ENCODE data around the gene FBLN7. TPM values are rescaled to one million over a fixed set of nuclear protein-coding genes. Genes with fewer than 3 reads are reported as not detected.

The FBLN7 gene
- total RNA-seq, 4 donors from 2014 or later, result 1.1 to 4.2 (median 1.3) TPM; not detected in 1

GRCh38 chr2:112174383-112174782, 36.2 kb downstream of the FBLN7 start:
- TF ChIP-seq POLR2A (IDR thresholded peaks at IDR 0.05) (no peak), CTCF (IDR thresholded peaks at IDR 0.05) (no peak), EP300 (IDR thresholded peaks at IDR 0.05) (no peak), POLR2AphosphoS5 (IDR thresholded peaks at IDR 0.05) (no peak)
- H3K27me3 ChIP-seq, result peaks cover 8% of the 10 kb centered on the region
- no peak overlapping the region for H3K27ac ChIP-seq

GRCh38 chr2:112175333-112175732, 37.1 kb downstream of the FBLN7 start:
- Histone ChIP-seq H3K4me3 (no peak overlapping the region), H3K9me3 (peaks cover 0 to 9% (median 0%) of the 10 kb centered on the region in 3 donors), H3K4me1 (no peaks in the 10 kb centered on the region), H3K27ac (no peak overlapping the region), H3K36me3 (no peaks in the 10 kb centered on the region), H3K27me3 (peaks cover 18% of the 10 kb centered on the region)
- ATAC-seq, result no peak
- 100% methylated on average over 1 to 2 of the region's 3 CpGs for WGBS, 2 donors (ENCODE audit: low coverage in 1 of 2)
- TF ChIP-seq EP300 (IDR thresholded peaks at IDR 0.05) (no peak), POLR2A (IDR thresholded peaks at IDR 0.05) (no peak), POLR2AphosphoS5 (IDR thresholded peaks at IDR 0.05) (no peak), CTCF (IDR thresholded peaks at IDR 0.05) (no peak)

More at GRCh38 chr2:112174383-112174782, 36.2 kb downstream of the FBLN7 start:
- Histone ChIP-seq H3K4me3 (no peak overlapping the region), H3K4me1 (no peaks in the 10 kb centered on the region), H3K36me3 (no peaks in the 10 kb centered on the region), H3K9me3 (peaks cover 0 to 4% (median 0%) of the 10 kb centered on the region in 3 donors)
- ATAC-seq, result no peak
- 84% methylated on average over 4 of the region's 4 CpGs; no CpG with 5 or more reads in 1 of the 2 donors for WGBS, 2 donors (ENCODE audit: low coverage in 1 of 2)

GRCh38 chr2:112175958-112176573, 37.9 kb downstream of the FBLN7 start:
- no peaks in the 10 kb centered on the region for H3K4me1 ChIP-seq
- no peak for ATAC-seq
- H3K27me3 ChIP-seq, result peaks cover 25% of the 10 kb centered on the region
- H3K27ac ChIP-seq, result no peak overlapping the region
- TF ChIP-seq CTCF (IDR thresholded peaks at IDR 0.05) (no peak), POLR2A (IDR thresholded peaks at IDR 0.05) (no peak), EP300 (IDR thresholded peaks at IDR 0.05) (no peak), POLR2AphosphoS5 (IDR thresholded peaks at IDR 0.05) (no peak)
- 93 to 99% methylated on average over 6 to 7 of the region's 7 CpGs for WGBS, 2 donors (ENCODE audit: low coverage in 1 of 2)
- no peaks in the 10 kb centered on the region for H3K36me3 ChIP-seq
- H3K4me3 ChIP-seq, result no peak overlapping the region
- H3K9me3 ChIP-seq, result peaks cover 0 to 9% (median 0%) of the 10 kb centered on the region in 3 donors

GRCh38 chr2:112181571-112182290, 43.5 kb downstream of the FBLN7 start:
- peaks cover 0 to 9% (median 0%) of the 10 kb centered on the region in 3 donors for H3K9me3 ChIP-seq
- WGBS, 2 donors (ENCODE audit: low coverage in 1 of 2), result 23 to 30% methylated on average over 2 to 6 of the region's 54 CpGs
- H3K27me3 ChIP-seq, result peaks cover 36% of the 10 kb centered on the region
- TF ChIP-seq CTCF (IDR thresholded peaks at IDR 0.05), result no peak
- TF ChIP-seq EP300 (IDR thresholded peaks at IDR 0.05), result no peak
- no peak for TF ChIP-seq POLR2AphosphoS5 (IDR thresholded peaks at IDR 0.05)
- TF ChIP-seq POLR2A (IDR thresholded peaks at IDR 0.05), result no peak
- H3K4me3 ChIP-seq, result no peak overlapping the region
- no peaks in the 10 kb centered on the region for H3K4me1 ChIP-seq
- H3K36me3 ChIP-seq, result no peaks in the 10 kb centered on the region
- H3K27ac ChIP-seq, result no peak overlapping the region
- no peak for ATAC-seq

Data from gastroesophageal sphincter (tissue), 4 donors.